ENCODE measurements around the gene AP2A1.

The AP2A1 gene

DNA sequence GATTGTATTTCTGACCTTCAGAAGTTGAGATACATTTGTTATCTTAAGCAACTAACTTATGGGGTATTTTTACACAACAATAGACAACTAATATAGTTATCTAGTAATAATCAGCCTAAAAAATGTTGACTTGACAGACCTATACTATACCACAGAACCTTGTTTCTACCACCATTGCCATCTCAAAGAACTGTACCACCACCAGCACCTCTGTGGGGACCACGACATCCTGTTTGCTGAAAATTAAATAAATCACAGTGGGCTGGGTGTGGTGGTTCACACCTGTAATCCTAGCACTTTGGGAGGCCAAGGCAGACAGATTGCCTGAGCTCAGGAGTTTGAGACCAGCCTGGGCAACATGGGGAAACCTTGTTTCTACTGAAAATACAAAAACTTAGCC, 27.7 kb upstream of the AP2A1 start:
- TF ChIP-seq, protein P1, sequence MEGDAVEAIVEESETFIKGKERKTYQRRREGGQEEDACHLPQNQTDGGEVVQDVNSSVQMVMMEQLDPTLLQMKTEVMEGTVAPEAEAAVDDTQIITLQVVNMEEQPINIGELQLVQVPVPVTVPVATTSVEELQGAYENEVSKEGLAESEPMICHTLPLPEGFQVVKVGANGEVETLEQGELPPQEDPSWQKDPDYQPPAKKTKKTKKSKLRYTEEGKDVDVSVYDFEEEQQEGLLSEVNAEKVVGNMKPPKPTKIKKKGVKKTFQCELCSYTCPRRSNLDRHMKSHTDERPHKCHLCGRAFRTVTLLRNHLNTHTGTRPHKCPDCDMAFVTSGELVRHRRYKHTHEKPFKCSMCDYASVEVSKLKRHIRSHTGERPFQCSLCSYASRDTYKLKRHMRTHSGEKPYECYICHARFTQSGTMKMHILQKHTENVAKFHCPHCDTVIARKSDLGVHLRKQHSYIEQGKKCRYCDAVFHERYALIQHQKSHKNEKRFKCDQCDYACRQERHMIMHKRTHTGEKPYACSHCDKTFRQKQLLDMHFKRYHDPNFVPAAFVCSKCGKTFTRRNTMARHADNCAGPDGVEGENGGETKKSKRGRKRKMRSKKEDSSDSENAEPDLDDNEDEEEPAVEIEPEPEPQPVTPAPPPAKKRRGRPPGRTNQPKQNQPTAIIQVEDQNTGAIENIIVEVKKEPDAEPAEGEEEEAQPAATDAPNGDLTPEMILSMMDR (IDR thresholded peaks at IDR 0.05; ENCODE audit: low read depth, low read length): no peak
- no peak for DNase-seq (ENCODE audit: low read depth in 2 of 2)
- no peak overlapping the region for H3K4me3 ChIP-seq (replicated peaks in 1 of 2; ENCODE audit: low read depth in 2 of 2, low read length in 2 of 2)

DNA sequence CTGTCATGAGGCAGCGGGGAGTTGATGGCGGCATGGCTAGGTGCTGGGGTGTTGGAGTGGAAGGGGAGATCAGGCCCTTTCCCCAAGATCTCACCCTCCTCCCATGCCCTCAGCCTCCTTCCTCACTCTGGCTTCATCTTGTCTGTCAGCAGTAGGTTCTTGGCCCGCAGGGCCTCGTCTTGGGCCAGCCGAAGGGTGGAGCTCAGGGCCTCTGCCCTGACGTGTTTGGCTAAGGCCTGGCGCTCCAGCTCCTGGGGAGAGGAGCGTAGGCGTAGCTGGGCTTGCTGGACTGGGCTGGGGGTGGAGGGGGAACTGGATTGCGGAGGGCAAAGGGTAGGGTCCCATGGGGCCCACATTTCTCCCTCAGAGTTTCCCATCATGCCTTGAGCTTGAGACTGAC, 26.9 kb upstream of the AP2A1 start:
- DNase-seq (ENCODE audit: low read depth in 2 of 2): no peak
- H3K4me3 ChIP-seq (replicated peaks in 1 of 2; ENCODE audit: low read depth in 2 of 2, low read length in 2 of 2): no peak overlapping the region
- TF ChIP-seq, protein P1 (IDR thresholded peaks at IDR 0.05; ENCODE audit: low read depth, low read length): no peak

DNA sequence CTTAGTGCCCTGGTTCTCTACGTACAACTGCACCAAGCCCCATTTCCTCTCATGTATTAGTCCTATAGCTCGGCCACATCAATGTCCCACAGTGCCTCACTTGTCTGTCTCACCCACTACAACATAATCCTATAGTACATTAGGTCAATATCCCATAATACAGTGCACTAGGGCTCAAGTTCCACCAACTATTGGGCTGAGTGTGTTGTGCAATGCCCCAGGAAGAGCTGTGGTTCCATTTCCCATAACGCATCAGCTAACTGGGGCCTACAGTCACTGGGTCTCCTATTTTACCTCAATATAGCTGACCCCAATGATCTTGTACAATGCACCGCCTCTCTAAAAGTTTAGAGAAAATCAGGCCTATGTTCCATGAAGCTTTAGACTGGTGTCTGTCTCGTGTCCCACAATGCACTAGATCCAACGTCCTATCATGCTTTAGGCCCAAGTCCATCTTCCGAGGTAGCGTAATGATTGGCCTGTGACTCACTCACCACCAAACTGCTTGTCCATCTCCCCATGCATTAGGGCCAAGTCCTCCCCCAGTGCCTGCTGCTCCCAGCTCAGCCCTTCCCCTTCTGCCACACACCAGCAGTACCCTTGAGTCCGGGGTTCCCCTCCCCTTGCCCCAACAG, 25.5 kb upstream of the AP2A1 start:
- no peak overlapping the region for H3K4me3 ChIP-seq (replicated peaks in 1 of 2; ENCODE audit: low read depth in 2 of 2, low read length in 2 of 2)
- peak in 1 of 2 donors; percentile 38 for DNase-seq (ENCODE audit: low read depth in 2 of 2)
- TF ChIP-seq, protein P1 (IDR thresholded peaks at IDR 0.05; ENCODE audit: low read depth, low read length): no peak

DNA sequence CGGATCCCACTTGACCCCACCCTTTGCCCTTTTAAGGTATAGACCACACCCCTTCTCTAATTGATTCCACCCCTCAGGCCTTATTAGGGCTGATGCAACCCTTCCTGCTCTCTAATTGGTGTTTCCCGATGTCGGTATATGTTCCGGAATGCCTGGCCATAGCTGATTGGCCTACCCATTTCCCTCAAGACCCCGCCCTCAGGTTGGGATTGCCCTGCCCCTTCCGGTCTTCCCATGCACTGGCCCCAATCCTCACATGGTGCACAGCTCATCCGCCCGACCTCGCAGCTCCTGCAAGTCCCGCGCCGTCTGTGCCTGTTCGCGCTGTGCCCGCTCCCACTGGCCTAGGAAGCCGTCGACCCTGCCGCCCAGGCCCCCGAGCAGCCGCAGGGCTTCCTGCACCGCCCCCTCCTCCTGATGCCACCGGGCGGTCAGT, 21.8 kb upstream of the AP2A1 start:
- H3K4me3 ChIP-seq (replicated peaks in 1 of 2; ENCODE audit: low read depth in 2 of 2, low read length in 2 of 2): no peak overlapping the region
- no peak for DNase-seq (ENCODE audit: low read depth in 2 of 2)
- TF ChIP-seq, protein P1 (IDR thresholded peaks at IDR 0.05; ENCODE audit: low read depth, low read length): no peak

DNA sequence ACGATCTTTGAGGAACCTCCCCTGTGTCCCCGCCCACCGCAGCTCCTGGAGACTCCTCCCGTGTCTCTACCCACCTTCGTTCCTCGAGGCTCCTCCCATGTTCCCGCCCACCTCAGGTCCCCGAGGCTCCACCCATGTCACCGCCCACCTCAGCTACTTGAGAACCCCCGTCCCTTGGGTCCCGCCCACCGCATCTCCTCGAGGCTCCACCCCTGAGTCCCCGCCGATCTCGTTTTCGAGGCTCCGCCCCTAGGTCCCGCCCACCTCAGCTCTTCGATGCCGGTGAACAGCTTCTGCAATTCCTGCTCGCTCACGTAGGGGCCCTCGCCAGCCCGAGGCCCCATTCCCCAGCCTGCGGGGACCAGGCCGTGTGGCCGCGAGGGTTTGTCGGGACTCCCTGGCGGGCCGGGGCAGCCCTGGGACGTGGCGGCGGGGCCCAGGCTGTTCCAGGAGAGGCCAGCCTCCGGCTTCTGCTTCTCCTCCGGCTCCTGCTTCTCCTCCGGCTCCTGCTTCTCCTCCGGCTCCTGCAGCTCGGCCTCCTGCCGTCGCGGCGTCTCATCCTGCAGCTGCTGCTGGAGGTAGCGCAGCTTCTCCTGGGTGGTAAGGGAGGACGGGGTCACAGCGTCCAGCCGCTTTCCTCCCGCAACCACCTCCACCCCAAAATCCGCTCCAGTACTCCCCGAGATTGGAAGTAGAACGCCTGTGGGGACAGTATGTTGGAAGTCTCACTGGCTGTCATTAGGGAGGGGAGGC, 20.4 kb upstream of the AP2A1 start:
- TF ChIP-seq, protein P1 (IDR thresholded peaks at IDR 0.05; ENCODE audit: low read depth, low read length): no peak
- no peak overlapping the region for H3K4me3 ChIP-seq (replicated peaks in 1 of 2; ENCODE audit: low read depth in 2 of 2, low read length in 2 of 2)

DNA sequence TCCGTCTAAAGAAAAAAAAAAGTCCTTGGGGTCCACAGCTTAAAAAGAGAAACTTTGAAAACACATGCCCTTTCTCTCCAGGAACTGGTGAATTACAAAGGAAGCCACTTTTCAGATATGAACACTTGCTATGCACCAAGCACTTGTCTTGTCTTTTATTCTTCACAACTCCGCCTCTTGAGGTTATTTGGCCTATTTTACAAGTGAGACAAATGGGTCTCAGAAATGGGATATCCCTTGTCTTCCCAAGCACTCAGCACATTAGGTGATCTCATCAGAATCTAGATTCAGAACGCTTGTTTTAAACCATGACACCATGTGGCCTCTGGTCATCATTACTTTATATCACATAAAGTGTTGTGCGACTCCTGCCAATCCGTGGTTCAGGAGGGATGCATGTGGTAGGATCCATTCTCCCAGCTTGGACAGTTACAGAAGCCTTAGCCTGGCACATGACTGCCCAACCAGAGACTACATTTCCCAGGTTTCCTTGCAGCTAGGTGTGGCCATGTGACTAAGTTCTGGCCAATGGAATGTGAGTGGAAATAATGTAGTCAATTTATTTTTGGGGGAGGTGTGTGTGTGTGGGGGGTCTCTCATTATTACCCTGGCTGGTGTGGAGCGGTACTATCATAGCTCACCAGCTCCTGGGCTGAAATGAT, 17.6 kb upstream of the AP2A1 start:
- no peak overlapping the region for H3K4me3 ChIP-seq (replicated peaks in 1 of 2; ENCODE audit: low read depth in 2 of 2, low read length in 2 of 2)
- TF ChIP-seq, protein P1 (IDR thresholded peaks at IDR 0.05; ENCODE audit: low read depth, low read length): no peak
- DNase-seq (ENCODE audit: low read depth in 2 of 2): peak; percentile 42 to 44

More for the DNA sequence above, 20.4 kb upstream of the AP2A1 start:
- DNase-seq (ENCODE audit: low read depth in 2 of 2): peak; percentile 39 to 44
